Measurements from ENCODE around the gene FOXO3.
A peak's percentile ranks its signal among the peaks of the same experiment; 100 is the strongest.
"Not testable (repeated sequence)": the region's sequence is repeated elsewhere in the genome, so short reads cannot be mapped to it uniquely, and the experiment has no call there.

Gene FOXO3

DNA sequence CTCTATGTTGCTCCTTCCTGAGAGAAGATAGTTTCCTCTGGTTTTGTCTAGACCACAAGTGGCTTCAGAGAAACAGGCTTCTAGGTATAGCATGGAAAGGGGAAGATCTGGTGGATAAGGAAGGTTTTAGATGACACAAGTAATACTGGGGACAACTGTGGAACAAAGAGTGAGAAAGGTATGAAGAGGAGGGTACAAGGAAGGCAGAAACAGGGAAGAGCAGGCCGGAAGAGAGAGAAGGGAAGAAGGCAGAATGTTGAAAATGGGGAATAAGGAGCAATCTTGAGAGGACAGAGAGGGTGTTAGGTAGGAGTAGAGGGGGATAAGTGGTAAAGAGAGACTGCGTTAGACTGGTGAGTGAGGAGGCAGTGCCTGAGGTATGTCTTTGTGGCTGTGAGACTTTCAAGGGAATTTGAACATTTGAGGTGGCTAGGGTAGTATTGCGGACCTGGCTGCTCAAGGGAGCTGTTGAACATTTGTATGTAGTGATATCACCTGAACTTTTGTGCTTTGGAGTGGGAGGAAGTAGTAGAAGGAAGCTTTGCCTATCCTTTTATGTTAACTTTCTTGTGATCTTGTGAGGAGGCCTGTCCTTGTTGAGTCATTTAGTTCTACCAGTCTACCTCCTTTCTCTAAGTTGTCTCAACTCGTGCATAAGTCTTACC lies 69.5 kb downstream of the FOXO3 start:
- DNase-seq (ENCODE audit: low read depth), result no peak

DNA sequence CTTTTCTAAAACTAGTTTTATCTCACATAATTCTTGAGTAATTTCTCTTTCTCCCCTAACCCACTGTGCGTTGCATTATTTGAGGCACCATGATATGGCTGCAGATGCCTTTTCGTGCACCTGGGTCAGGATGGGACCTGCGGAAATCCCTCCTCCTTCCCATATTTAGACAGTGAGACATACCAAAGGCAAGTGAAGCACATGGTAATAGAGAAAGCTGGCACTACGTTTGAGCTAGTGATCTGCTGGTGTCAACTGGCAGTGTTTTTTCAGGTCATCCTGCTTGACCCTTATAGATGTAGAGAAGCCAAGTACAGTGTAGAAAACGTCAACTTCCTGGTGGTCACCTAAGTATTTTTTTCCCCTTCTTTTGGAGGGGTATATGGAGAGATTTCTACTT lies 71.7 kb downstream of the FOXO3 start:
- DNase-seq (ENCODE audit: low read depth), result no peak

DNA sequence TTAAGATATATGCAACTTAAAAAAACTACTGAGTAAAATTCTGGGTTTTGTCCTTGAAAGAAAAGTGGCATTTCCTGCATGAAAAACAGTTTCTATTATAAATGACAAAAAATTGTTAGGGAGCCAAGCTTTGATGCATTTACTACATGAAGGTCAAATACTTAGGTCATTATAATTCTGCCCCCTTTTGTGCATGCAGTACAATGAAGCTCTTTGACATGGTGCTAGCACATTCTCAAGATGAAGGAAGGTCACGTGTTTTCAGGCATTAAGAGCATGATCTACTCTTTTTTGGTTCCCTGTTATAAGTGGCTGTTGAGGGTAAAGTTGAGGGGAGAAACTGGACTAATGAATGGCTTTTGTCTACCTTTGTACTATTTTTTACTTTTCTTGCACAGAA lies 72.7 kb downstream of the FOXO3 start:
- DNase-seq (ENCODE audit: low read depth), result no peak

DNA sequence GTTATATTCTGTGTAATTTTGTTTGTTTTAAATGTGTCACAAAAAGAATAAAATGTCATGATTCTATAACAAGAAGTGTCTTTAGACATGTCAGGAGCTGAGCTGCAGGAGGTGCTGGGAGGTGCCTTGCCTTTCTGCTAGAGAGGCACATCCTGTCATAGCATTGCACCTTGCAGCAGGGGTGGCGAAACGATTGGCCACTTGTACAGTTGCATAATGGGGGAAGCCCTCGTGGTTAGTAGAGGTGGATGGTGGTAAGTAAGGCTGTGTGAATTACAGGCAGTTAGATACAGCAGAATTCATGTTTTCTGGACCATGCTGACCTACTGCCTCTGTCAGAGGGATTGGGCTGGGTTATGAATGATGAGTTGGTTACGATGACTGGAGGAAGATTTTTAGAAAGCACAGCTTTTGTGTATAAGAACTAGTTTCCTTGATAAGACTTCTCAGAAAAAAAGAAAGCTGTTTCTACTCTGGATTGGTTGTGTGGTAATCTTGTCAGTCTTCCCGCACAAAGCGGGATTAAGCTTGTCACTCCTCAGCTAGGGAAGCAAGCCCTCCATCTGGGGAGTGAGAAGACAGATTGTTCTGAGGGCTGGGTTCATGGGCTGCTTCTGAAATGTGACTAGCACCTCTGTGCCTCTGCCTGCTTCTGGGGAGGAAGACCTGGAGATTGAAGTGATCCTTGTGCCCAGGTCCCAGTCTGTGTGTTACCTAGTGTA lies 74.9 kb downstream of the FOXO3 start:
- DNase-seq (ENCODE audit: low read depth), result no peak

DNA sequence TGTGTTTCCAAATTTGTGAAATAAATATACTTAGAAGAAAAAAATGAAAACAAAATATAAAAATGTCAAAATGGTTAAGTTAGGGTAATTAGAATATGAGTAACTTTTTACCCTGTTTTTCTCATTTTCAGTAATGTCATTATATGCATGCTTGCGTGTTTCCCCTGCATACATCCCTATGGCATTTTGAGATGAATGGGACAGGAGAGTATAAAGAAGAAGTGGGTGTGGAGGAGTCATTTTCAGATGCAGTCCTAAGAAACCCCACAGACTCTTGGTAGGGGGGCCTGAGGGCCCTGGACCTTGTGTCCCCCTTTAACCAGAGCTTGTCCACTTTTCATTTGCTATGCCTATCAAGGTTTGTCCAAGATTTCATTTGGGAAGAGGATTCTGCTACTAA lies 77.2 kb downstream of the FOXO3 start:
- no peak for DNase-seq (ENCODE audit: low read depth)

DNA sequence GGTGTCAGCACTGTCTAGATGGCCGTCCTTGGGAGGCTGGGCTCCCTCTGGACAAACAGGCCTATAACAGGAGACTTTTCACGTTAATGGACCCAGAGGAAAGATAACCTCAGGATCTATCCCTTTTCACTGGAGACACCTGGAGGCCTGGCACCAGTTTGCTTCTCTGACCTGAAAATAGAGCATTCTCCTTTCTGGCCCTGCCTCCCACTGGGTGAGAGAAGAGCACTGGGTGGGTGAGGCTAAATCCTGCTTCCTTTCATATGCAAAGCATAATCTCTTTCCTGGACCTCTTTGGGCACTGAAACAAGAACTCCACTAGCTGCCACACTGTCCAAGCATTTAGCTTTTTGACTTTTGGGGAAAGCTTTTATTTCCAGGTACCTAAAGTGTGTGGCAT lies 78.3 kb downstream of the FOXO3 start:
- DNase-seq (ENCODE audit: low read depth), result no peak

DNA sequence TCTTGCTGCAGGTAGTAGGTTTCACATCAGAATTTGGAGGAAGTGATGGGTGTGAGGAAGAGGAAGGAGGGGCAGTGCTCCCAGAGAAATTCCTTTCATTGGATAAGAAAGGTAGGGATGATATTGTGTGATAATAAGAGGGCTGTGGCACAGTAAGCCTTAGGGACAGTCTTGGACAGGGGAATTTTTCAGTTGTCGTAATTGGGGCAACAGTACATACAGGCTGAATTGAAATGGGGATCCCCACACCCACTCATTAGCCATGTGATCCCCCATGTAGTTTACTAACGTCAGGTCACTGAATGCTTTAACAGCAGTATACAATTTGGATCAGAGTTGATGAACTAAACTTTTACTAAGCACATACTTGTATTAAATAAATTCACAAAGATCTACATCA lies 79.4 kb downstream of the FOXO3 start:
- no peak for DNase-seq (ENCODE audit: low read depth)

DNA sequence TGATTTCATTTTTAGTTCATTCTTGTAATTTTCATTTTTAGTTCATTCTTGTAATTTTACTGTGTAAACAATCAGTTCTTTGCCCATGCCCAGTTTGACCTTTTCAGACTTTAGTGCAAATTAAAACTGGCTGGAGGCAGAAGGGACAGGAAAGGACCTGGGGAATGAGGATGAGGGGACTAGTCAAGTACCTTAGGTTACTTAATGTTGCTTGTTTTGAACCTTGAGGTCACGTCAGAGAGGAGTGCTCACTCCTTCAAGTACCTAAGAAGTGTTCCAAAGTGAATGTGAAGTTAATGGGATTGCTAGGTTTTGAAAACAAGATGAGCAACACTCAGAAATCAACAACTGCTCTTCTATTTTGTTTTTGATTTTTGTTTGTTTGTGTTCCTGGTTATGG lies 82.5 kb downstream of the FOXO3 start:
- DNase-seq (ENCODE audit: low read depth), result no peak

DNA sequence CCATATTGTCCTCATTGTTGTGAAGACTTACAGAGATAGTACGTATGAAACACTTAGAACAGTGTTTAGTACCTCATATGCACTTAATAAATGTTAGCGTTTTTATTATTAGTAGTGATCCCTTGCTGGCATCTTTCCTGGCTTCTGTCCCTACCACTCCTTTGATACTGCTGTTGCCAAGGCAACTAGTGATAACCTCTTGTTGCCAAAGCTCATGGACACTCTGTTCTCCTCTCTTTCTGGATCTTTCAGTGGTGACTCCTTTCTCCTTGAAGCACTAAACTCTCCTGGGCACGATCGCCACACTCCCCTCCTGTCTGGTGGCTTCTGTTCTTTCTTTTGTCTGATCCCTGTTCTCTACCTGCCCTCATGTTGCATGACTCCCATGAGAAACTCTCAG lies 83.5 kb downstream of the FOXO3 start:
- no peak for DNase-seq (ENCODE audit: low read depth)

DNA sequence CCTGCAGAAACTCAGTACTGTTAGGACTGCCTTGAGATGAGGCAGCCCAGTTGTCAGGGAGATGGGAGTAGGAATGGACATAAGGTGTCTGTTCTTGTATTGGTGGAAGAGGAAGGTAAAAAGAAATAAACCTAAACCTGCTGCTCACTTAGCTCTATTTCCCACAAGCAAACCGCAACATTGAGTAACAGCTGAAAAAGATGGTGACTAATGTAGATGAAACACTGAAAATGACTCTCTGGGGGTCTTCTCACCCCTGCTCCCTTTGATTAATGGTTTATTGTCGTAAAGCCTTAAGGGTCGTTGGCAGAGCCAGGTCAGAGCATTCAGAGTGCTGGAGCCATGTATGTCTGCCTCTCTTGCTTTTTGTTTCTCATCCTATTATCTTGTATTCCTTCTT lies 87.5 kb downstream of the FOXO3 start:
- DNase-seq (ENCODE audit: low read depth), result no peak

DNA sequence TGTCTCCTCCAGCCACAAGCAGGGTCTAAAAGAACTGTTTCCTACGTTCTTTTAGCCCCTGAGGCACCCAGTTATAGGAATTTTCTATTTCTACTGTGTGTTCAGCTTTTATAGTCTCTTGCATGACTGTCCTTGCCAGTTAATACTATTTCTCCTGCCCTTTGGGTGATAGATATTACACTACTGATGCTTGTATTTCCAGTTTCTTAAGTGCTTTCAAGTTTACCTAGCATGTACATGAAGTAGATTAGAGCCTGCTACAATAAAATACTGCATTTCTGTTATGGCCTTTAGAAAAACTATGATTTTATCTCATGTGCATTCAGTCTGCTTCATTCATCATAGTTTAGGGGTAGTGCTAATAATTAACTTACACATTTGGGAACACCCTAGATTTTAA lies 89.6 kb downstream of the FOXO3 start:
- DNase-seq (ENCODE audit: low read depth), result no peak

DNA sequence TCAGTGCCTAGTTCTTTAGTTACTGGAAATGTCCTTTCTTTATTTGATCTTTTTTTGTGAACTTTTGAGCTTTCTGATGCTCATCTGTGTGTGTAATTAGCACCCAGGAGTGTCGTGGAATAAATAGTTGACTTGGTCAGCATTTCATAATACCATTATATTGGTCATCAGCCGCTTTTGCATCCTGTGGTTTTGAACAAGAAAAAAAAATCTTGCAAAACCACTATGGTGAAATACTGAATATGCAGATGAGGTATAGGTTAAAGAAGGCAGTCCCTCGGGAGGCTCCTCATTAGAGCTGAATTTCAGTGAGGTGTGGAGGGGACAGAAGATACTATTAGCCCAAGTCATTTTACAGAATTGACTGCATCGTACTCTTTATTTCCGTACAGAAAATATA lies 90.1 kb downstream of the FOXO3 start:
- DNase-seq (ENCODE audit: low read depth), result no peak

DNA sequence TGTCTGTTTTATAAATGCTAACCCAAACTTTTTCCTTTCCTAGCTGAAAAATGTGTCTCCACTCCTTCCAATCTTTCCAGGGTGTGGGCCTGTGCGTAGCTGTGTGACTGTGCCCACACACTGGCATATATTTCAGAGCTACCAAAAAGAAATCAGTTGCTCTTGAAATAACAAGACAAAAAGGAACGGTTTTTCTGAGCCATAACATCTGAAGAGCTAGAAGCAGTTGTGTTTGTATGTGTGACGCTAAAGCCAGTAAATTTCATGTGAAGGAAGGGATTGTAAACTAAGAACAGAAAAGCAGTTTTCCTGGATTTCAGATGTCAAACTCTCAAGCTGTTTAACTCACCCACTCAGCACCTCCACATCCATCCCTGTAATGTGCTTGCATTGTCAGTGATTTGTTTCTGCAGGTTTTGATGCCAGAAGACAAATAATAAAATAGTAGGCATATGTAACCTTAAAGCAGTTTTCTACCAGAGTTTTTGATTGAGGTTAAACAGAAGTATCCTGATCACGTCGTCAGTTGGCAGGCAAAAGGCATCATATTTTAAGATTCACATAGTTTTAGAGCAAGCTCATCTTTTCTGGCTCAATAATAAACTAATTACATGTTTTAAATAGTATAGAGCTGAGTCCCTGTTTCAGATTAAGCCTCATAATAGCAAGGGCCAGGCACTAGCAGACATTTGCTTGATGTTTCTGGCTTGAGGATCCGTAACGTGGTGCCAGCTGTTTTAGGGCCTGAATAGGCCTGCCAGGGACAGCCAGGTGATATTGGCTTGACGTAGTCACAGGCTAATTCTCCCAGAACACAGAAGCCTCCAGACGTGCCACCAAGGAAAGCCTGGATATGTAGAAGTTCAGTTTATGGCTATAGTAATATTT lies 90.9 kb downstream of the FOXO3 start:
- peak; percentile 70 for DNase-seq (ENCODE audit: low read depth)

DNA sequence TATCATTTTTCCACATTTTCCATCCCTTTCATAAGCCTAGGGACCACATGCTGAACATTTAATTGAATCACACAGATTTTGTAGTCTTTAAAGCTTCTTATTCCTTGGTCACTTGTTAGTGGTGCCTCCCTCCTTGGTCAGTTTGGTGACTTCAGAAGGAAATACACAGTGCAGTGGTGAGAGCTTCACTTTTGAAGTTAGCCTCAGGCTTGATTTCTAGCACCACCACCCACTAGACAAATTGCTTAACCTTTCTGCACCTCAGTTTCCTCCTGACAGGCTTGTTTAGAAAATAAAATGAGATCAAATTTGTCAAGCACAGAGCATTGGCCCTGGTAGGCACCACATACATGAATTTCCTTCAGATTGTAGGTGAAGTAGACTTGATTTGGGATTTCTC lies 91.7 kb downstream of the FOXO3 start:
- no peak for DNase-seq (ENCODE audit: low read depth)

DNA sequence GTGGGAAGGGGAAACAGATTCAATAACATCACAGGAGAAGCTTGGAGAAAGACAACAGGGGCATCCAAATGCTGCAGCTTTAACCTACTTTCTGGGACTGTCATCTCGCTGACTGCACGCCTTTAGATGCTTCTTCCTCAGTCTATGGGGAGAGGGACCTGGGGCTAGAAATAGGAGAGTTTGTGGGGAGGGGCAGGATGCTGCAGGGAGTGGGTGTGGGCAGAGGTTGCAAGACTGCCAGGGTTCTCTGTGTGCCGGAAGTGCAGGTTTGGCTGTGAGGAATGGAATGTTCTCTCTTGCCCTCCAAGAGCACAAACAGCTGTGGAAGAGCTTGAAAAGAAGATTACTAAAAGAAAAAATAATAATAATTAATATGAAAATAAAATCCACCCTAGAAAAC lies 93.2 kb downstream of the FOXO3 start:
- peak; percentile 49 for DNase-seq (ENCODE audit: low read depth)

DNA sequence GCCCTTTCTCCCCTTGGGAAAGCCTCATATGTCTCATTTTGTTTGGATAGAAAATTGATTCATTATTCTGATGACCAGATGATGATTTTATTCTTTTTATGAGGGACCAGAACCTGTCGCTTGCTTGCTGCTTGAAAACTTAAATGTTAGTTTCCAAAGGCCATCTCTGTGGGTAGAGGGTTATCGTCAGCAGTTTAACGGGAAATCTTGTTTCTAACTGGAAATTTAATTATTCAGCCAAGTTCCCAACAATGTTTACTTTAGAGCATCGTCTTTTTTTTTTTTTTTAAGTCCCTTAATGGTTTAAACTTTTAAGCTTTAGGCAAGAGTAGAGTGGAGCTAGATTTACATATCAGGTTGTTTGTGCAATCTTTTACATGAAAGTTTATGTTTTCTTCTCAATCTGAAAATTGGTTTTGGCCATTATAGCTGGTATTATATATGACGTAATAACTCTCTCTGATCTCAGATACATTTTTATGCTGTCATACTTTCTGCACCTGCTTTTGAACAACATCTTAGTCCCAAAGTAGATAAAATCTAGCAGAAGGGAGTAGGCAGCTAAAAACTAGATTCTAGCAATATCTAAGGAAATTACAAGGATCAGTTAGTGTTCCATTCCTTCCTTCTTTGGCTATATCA lies 93.9 kb downstream of the FOXO3 start:
- DNase-seq (ENCODE audit: low read depth), result no peak

DNA sequence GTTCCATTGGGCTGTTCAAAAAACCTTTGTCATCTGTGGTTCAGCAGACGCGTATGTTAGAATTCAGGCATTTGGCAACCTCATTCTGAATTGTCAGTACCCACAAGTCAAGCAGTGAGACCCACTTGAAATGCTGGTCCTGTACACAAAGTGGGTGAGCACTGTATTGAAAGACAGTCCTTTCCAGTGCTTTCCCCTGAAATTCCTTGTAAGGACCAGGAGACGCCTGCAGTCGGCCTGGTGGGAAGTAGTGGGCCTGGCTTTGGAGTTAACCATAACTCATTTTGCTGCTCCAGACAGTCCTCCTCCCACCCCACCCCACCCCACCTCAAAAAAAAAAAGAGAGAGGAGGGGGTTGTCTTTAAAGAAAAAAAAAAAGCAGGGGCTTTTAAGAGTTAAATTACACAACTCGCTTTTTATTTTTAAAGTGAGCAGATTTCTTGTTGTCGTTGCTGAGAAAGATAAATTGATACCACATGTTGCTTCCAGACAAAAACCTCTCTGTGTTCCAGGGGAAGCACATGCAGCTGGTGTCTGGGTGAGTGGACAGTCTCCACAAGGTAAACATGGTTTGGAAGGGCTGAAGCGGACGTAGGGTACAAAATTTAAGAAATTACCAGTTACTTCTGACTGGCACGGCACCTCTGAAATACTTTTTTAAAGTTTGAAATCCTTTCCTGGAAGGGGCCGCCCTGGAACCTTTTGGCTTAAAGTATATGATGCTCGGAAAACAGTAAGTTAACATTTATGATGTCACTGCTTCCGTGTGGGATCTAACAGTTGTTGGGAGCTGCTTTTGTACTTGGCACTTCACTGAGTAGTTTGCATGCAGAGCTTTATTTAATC lies 95.3 kb downstream of the FOXO3 start:
- DNase-seq (ENCODE audit: low read depth), result peak; percentile 66

DNA sequence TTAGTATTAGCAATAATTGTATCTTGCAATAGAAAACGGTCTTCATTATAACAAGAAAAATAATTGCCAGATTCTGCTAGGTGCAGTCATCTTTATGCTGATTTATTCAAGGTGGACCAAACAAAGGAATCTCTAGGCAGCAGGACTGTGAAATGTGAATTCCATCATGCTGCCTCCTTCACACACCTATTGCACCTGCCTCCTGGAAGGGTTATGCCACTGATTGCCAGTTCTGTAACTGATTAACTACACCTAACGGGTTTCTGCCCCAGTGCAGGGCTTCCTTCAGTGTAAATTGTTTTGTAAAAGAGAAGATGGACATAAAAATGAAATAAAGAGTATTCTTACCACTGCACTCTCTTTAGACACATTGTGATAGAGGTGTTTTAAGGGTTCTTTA lies 96.1 kb downstream of the FOXO3 start:
- no peak for DNase-seq (ENCODE audit: low read depth)

DNA sequence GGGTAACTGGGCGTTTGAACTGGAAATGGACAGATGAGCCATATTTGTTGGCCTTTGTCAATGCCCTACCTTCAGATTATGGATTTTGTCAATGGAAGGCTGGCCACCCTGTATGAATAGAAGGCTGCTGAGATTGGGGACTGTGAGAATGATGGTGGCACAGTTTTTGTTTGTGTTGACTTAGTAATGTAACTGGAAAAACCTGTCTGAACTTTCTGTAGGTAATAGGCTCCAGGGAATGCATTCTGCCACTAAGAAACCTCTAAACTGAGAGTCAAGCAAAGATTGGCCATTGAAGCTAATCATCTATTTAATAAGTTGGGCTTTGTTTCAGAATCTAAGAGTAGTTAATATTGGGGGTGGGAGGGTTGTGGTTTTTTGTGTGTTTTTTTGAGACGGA lies 97.5 kb downstream of the FOXO3 start:
- DNase-seq (ENCODE audit: low read depth), result no peak

DNA sequence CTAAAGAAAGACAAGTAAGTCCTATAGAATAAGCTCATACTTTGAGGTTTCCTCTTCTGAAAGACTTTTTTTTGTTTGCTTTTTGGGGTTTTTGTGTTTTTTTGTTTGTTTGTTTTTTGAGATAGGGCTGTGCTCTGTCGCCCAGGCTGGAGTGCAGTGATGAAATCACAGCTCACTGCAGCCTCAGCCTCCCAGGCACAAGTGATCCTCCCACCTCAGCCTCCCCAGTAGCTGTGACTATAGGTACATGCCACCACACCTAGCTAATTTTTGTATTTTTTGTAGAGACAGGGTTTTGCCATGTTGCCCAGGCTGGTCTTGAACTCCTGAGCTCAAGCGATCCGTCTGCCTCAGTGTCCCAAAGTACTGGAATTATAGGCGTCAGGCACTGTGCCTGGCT lies 98.1 kb downstream of the FOXO3 start:
- DNase-seq (ENCODE audit: low read depth), result not testable (repeated sequence)

DNA sequence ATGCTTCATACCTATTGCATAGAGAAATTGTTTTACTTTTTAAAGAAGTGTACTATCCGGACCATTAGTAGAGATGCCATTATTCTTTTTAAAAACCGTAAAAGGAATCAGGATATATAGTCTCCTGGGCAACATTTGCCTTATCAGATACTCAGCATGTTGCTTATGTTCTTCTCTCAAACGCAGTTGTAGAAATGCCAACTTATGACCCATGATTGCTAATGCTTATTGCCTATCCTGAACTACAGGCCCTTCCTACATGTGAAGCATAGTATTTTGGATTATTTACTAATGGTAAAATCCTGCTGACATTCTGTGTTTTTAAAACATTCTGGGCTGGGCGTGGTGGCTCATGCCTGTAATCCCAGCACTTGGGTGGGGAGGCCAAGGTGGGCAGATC lies 99.5 kb downstream of the FOXO3 start:
- DNase-seq (ENCODE audit: low read depth), result no peak

DNA sequence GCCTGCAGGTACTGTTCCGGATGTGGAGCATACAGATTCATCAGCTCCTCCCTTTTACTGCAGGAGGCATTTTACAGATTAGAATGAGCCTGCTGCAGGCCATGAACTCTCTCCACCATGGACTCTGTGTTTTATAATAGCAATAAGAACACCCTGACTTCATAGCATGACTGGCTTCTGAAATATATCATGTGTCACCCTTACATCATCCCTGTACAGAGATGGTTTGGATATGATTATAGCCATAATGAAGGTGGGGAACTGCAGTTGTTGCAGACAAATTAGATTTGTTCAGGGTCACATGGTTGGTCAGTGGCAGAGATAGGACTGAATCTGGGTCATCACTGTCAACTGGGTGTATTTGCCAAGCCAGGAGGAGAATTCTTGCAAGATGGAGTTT lies 100.7 kb downstream of the FOXO3 start:
- DNase-seq (ENCODE audit: low read depth), result no peak
